IMR-90 (cell line): ENCODE results near the gene NDST3. TPM values are rescaled to one million over a fixed set of nuclear protein-coding genes. Genes with fewer than 3 reads are reported as not detected.

Experiments used
- ATAC-seq: fragments of 200-7000 bp; cut with Tn5 transposase; 2 replicates; pipeline ENCODE4 v1.9.1; 2020; ENCODE audit warnings: low read depth, mild to moderate bottlenecking, moderate library complexity
- BruUV-seq: library from RNA; stranded (reverse); fragments of 400-500 nt; replicated peaks from 2 replicates; lab custom pipeline; 2021; lab: Mats Ljungman, UMichigan
- CTCF ChIA-PET: fragments of 300-600 bp; formaldehyde crosslinking; extraction: SDS; loops from one replicate; lab custom pipeline; 2021; ENCODE audit warnings: antibody characterized with exemption; lab: Yijun Ruan, JAX
- POLR2A ChIA-PET: fragments of 300-600 bp; sonication (Branson Sonifier 250); formaldehyde crosslinking; loops from one replicate; lab custom pipeline; 2022; ENCODE audit warnings: antibody characterized with exemption; ENCODE audit not compliant: unreplicated experiment; lab: Charles Lee
- DNase-seq: peaks from one replicate; pipeline ENCODE4 v3.0.0; 2013
- H2AFZ ChIP-seq: replicated peaks from 2 replicates; pipeline ENCODE3; 2013; ENCODE audit warnings: low read length, mild to moderate bottlenecking; ENCODE audit not compliant: poor library complexity
- H2AK5ac ChIP-seq: 2 replicates; pipeline ENCODE4 v1.6.1; 2013; ENCODE audit warnings: low read depth, low read length, inconsistent platforms
- H2AK9ac ChIP-seq: replicated peaks from 2 replicates; pipeline ENCODE3; 2013; ENCODE audit warnings: mild to moderate bottlenecking, low read depth, low read length, moderate library complexity; ENCODE audit not compliant: poor library complexity
- H2BK120ac ChIP-seq: 2 replicates; pipeline ENCODE4 v1.6.1; 2013; ENCODE audit warnings: low read depth, low read length, inconsistent platforms
- H2BK15ac ChIP-seq: 3 replicates; pipeline ENCODE4 v1.6.1; 2013; ENCODE audit warnings: low read depth, low read length, inconsistent platforms
- H2BK20ac ChIP-seq: 2 replicates; pipeline ENCODE4 v1.6.1; 2013; ENCODE audit warnings: low read depth, mild to moderate bottlenecking, inconsistent platforms, low read length, moderate library complexity
- H2BK5ac ChIP-seq: 2 replicates; pipeline ENCODE4 v1.6.1; 2013; ENCODE audit warnings: mild to moderate bottlenecking, low read depth, low read length, inconsistent platforms; ENCODE audit not compliant: poor library complexity, severe bottlenecking
- H3K14ac ChIP-seq: replicated peaks from 2 replicates; pipeline ENCODE4 v1.6.1; 2013; ENCODE audit warnings: low read depth, low read length, inconsistent platforms
- H3K18ac ChIP-seq: 2 replicates; pipeline ENCODE4 v1.6.1; 2013; ENCODE audit warnings: low read depth, low read length, control low read depth
- H3K23ac ChIP-seq: 2 replicates; pipeline ENCODE4 v1.6.1; 2013; ENCODE audit warnings: low read depth, low read length, inconsistent platforms
- H3K27ac ChIP-seq: 2 replicates; pipeline ENCODE4 v1.5.1; 2013; ENCODE audit warnings: mild to moderate bottlenecking, control low read depth, low read length; ENCODE audit not compliant: insufficient read depth
- H3K27me3 ChIP-seq: 2 replicates; pipeline ENCODE4 v1.6.1; 2013; ENCODE audit warnings: low read length; ENCODE audit not compliant: control insufficient read depth, insufficient read depth
- H3K36me3 ChIP-seq: 2 replicates; pipeline ENCODE4 v1.6.1; 2013; ENCODE audit warnings: low read length, mixed read lengths; ENCODE audit not compliant: control insufficient read depth, insufficient read depth
- H3K4ac ChIP-seq: 2 replicates; pipeline ENCODE4 v1.6.1; 2013; ENCODE audit warnings: low read depth, low read length, inconsistent platforms
- H3K4me1 ChIP-seq: 2 replicates; pipeline ENCODE4 v1.6.1; 2013; ENCODE audit warnings: low read length, mixed read lengths; ENCODE audit not compliant: control insufficient read depth, insufficient read depth
- H3K4me2 ChIP-seq: 2 replicates; pipeline ENCODE4 v1.6.1; 2013; ENCODE audit warnings: low read depth, mild to moderate bottlenecking, control low read depth, low read length, moderate library complexity
- H3K4me3 ChIP-seq: 2 replicates; pipeline ENCODE4 v1.5.1; 2013; ENCODE audit warnings: low read depth, mild to moderate bottlenecking, control low read depth, low read length, moderate library complexity; ENCODE audit not compliant: insufficient read depth
- H3K56ac ChIP-seq: 2 replicates; pipeline ENCODE4 v1.6.1; 2013; ENCODE audit warnings: low read length, inconsistent platforms; ENCODE audit not compliant: insufficient read depth; ENCODE audit errors: extremely low read depth
- H3K79me1 ChIP-seq, 2 experiments: 2 replicates each; pipeline ENCODE4 v1.6.1; 2013; ENCODE audit warnings: low read length in 2 of 2, inconsistent platforms in 1 of 2, low read depth in 1 of 2
- H3K9ac ChIP-seq: 2 replicates; pipeline ENCODE4 v1.6.1; 2013; ENCODE audit warnings: low read depth, low read length, control low read depth
- H3K9me1 ChIP-seq: 2 replicates; pipeline ENCODE4 v1.6.1; 2013; ENCODE audit warnings: low read length, inconsistent platforms; ENCODE audit not compliant: insufficient read depth
- H3K9me3 ChIP-seq: 2 replicates; pipeline ENCODE4 v1.6.1; 2013; ENCODE audit warnings: low read length; ENCODE audit not compliant: control insufficient read depth, insufficient read depth
- H4K20me1 ChIP-seq: 2 replicates; pipeline ENCODE4 v1.6.1; 2013; ENCODE audit warnings: low read length, inconsistent platforms; ENCODE audit not compliant: insufficient read depth
- H4K5ac ChIP-seq: 2 replicates; pipeline ENCODE4 v1.6.1; 2013; ENCODE audit warnings: mild to moderate bottlenecking, low read depth, low read length, control low read depth
- H4K8ac ChIP-seq, 2 experiments: 2 replicates each; pipeline ENCODE4 v1.6.1; 2013; ENCODE audit warnings: low read depth in 2 of 2, low read length in 2 of 2, control low read depth in 1 of 2, inconsistent platforms in 1 of 2
- H4K91ac ChIP-seq: 2 replicates; pipeline ENCODE4 v1.6.1; 2013; ENCODE audit warnings: low read depth, low read length, inconsistent platforms; ENCODE audit not compliant: insufficient read depth
- BHLHE40 ChIP-seq: fragments of 150-350 bp; IDR thresholded peaks from 2 replicates; pipeline ENCODE4 v1.6.1; 2016; ENCODE audit warnings: mild to moderate bottlenecking, low read depth, low read length
- CEBPB ChIP-seq: IDR thresholded peaks from 2 replicates; pipeline ENCODE4 v1.6.1; 2012; ENCODE audit warnings: low read depth, low read length, improper control_type of control experiment
- CHD1 ChIP-seq: IDR thresholded peaks from 2 replicates; pipeline ENCODE4 v1.6.1; 2012; ENCODE audit warnings: low read depth, low read length, improper control_type of control experiment
- CTCF ChIP-seq: conservative IDR thresholded peaks from 2 replicates; pipeline ENCODE4 v1.5.1; 2012; ENCODE audit warnings: mild to moderate bottlenecking, low read depth, low read length, improper control_type of control experiment
- ELK1 ChIP-seq: fragments of 150-350 bp; IDR thresholded peaks from 2 replicates; pipeline ENCODE4 v1.6.1; 2016; ENCODE audit warnings: low read depth, mild to moderate bottlenecking, low read length, moderate library complexity, borderline replicate concordance
- FOS ChIP-seq: fragments of 150-350 bp; IDR thresholded peaks from 2 replicates; pipeline ENCODE4 v1.6.1; 2016; ENCODE audit warnings: low read depth, low read length
- MAFK ChIP-seq: IDR thresholded peaks from 2 replicates; pipeline ENCODE4 v1.6.1; 2012; ENCODE audit warnings: low read depth, low read length, improper control_type of control experiment
- MAZ ChIP-seq: IDR thresholded peaks from 2 replicates; pipeline ENCODE4 v1.6.1; 2012; ENCODE audit warnings: low read depth, mild to moderate bottlenecking, low read length, improper control_type of control experiment, moderate library complexity, borderline replicate concordance
- MXI1 ChIP-seq: IDR thresholded peaks from 2 replicates; pipeline ENCODE4 v1.6.1; 2012; ENCODE audit warnings: low read depth, mild to moderate bottlenecking, low read length, moderate library complexity, borderline replicate concordance
- NFE2L2 ChIP-seq: fragments of 150-350 bp; IDR thresholded peaks from 2 replicates; pipeline ENCODE4 v1.6.1; 2016; ENCODE audit warnings: low read depth, mild to moderate bottlenecking, low read length
- POLR2A ChIP-seq: IDR thresholded peaks from 2 replicates; pipeline ENCODE4 v1.6.1; 2012; ENCODE audit warnings: mild to moderate bottlenecking, low read depth, low read length
- RAD21 ChIP-seq: IDR thresholded peaks from 2 replicates; pipeline ENCODE4 v1.6.1; 2012; ENCODE audit warnings: low read length, improper control_type of control experiment
- RCOR1 ChIP-seq: IDR thresholded peaks from 2 replicates; pipeline ENCODE4 v1.6.1; 2012; ENCODE audit warnings: mild to moderate bottlenecking, low read length, improper control_type of control experiment; ENCODE audit not compliant: insufficient replicate concordance
- RFX5 ChIP-seq: IDR thresholded peaks from 2 replicates; pipeline ENCODE4 v1.8.0; 2012; ENCODE audit warnings: low read depth, mild to moderate bottlenecking, low read length, moderate library complexity
- SMC3 ChIP-seq: fragments of 150-350 bp; IDR thresholded peaks from 2 replicates; pipeline ENCODE4 v1.6.1; 2016; ENCODE audit warnings: low read depth, mild to moderate bottlenecking, antibody characterized with exemption, low read length, moderate library complexity
- USF2 ChIP-seq: fragments of 150-350 bp; IDR thresholded peaks from 2 replicates; pipeline ENCODE4 v1.6.1; 2017; ENCODE audit warnings: mild to moderate bottlenecking, antibody characterized with exemption, low read length, low read depth
- WGBS, 2 experiments: methylation state at CpG; one replicate each; pipeline versions ENCODE4 v1.1.5 to v1.1.7; 2013; ENCODE audit warnings: missing lambda C conversion rate in 2 of 2; ENCODE audit not compliant: insufficient read length in 1 of 2; ENCODE audit errors: extremely low coverage in 2 of 2; 5-methylcytosine and 5-hydroxymethylcytosine counted together
- dilution Hi-C: fragments of 300-500 bp; cut with HindIII; formaldehyde crosslinking; loops from one replicate; pipeline ENCODE4 v1.14.3; 2018; ENCODE audit warnings: low sequenced_read_pairs; ENCODE audit not compliant: unreplicated experiment
- in situ Hi-C: fragments of 300-500 bp; cut with MboI; formaldehyde crosslinking; loops from 3 replicates; pipeline ENCODE4 v1.14.3; 2019; ENCODE audit warnings: low sequenced_read_pairs, inconsistent platforms, mixed read lengths
- intact Hi-C: fragments of 100-400 bp; cut with micrococcal nuclease; formaldehyde crosslinking; loops from 2 replicates; pipeline ENCODE4 v1.10.0; 2022
- polyA plus RNA-seq, 3 experiments: library from polyadenylated mRNA; depleted of rRNA; stranded (reverse); fragments of >200 nt; gene quantifications; 2 replicates each; pipeline ENCODE4 v1.2.3, GENCODE V29; 2012; ENCODE audit warnings: low replicate concordance in 1 of 3
- total RNA-seq: library from RNA; depleted of rRNA; stranded (reverse); fragments of >200 nt; gene quantifications from 2 replicates; pipeline ENCODE4 v1.2.3, GENCODE V29; 2012

The NDST3 gene
- total and polyA plus RNA-seq, 2 of the 4 experiments (the other 2 are of a cell fraction): 0.10 to 0.18 TPM

GRCh38 chr4:118213101-118213500, 178.8 kb downstream of the NDST3 start:
- CTCF ChIA-PET: no interaction called here
- TF ChIP-seq CTCF (no peak), ELK1 (no peak), CEBPB (no peak), FOS (no peak), MAFK (no peak), NFE2L2 (no peak), MAZ (no peak), CHD1 (no peak), RAD21 (no peak), SMC3 (no peak), MXI1 (no peak), RCOR1 (no peak), BHLHE40 (no peak), RFX5 (no peak), POLR2A (no peak), USF2 (no peak)
- dilution Hi-C loops: no loop called here

More at GRCh38 chr4:118213101-118213500, 178.8 kb downstream of the NDST3 start:
- Histone ChIP-seq H2AK9ac (no peak overlapping the region), H3K27me3 (no peaks in the 10 kb centered on the region), H4K5ac (no peak overlapping the region), H3K9me3 (no peaks in the 10 kb centered on the region), H3K4me1 (no peaks in the 10 kb centered on the region), H3K14ac (no peak overlapping the region), H3K23ac (no peak overlapping the region), H3K9me1 (no peaks in the 10 kb centered on the region), H3K4me3 (no peak overlapping the region), H4K20me1 (no peaks in the 10 kb centered on the region), H3K36me3 (no peaks in the 10 kb centered on the region), H2BK120ac (no peak overlapping the region), H2AFZ (no peak overlapping the region), H3K18ac (no peak overlapping the region), H3K4ac (no peak overlapping the region), H3K79me1 (no peaks in the 10 kb centered on the region), H4K91ac (no peak overlapping the region), H2BK15ac (no peak overlapping the region), H2BK5ac (no peak overlapping the region), H3K4me2 (no peak overlapping the region), H2BK20ac (no peak overlapping the region), H3K9ac (no peak overlapping the region), H3K56ac (no peak overlapping the region), H3K27ac (no peak overlapping the region), H2AK5ac (no peak overlapping the region), H4K8ac (no peak overlapping the region)
- in situ Hi-C loops: no loop called here
- BruUV-seq: no TSS peak
- POLR2A ChIA-PET: no interaction called here
- intact Hi-C loops: no loop called here
- no peak for ATAC-seq
- DNase-seq: no peak
- no CpG with 5 or more reads among the region's 3 CpGs for WGBS, 2 experiments
